WTC11 (cell line): ENCODE results near the gene GIGYF2. TPM values are rescaled to one million over a fixed set of nuclear protein-coding genes. Genes with fewer than 3 reads are reported as not detected.

Source experiments
- ATAC-seq: fragments of 200-7000 bp; cut with Tn5 transposase; 2 replicates; pipeline ENCODE4 v1.10.0; 2021; ENCODE audit warnings: mild to moderate bottlenecking, moderate library complexity
- CTCF ChIA-PET: fragments of 300-600 bp; sonication (Branson Sonifier 250); formaldehyde crosslinking; loops from one replicate; lab custom pipeline; 2021; ENCODE audit warnings: antibody characterized with exemption; lab: Charles Lee
- POLR2A ChIA-PET: fragments of 350-600 bp; sonication (Branson Sonifier 250); formaldehyde crosslinking; loops from one replicate; lab custom pipeline; 2021; ENCODE audit warnings: antibody characterized with exemption; lab: Charles Lee
- DNase-seq: peaks from one replicate; pipeline ENCODE4 v3.0.0; 2021; ENCODE audit warnings: low spot score
- H3K27ac Mint-ChIP-seq: 2 replicates; pipeline ENCODE4 v1.8.0; 2021; ENCODE audit warnings: mixed read lengths
- H3K27me3 Mint-ChIP-seq: 2 replicates; pipeline ENCODE4 v1.8.0; 2021; ENCODE audit warnings: low read depth, mild to moderate bottlenecking, moderate library complexity, mixed read lengths
- H3K36me3 Mint-ChIP-seq: 2 replicates; pipeline ENCODE4 v1.8.0; 2021; ENCODE audit warnings: mixed read lengths
- H3K4me1 Mint-ChIP-seq: 2 replicates; pipeline ENCODE4 v1.8.0; 2022; ENCODE audit warnings: mixed read lengths
- H3K4me3 Mint-ChIP-seq: 2 replicates; pipeline ENCODE4 v1.8.0; 2021; ENCODE audit warnings: mild to moderate bottlenecking, moderate library complexity, mixed read lengths
- H3K9me3 Mint-ChIP-seq: 2 replicates; pipeline ENCODE4 v1.8.0; 2021; ENCODE audit warnings: mixed read lengths
- CBFB ChIP-seq: sonication (generic); formaldehyde crosslinking; IDR thresholded peaks from 2 replicates; pipeline ENCODE4 v1.8.1; 2022; ENCODE audit warnings: mild to moderate bottlenecking, low read depth, missing genetic modification reagents
- CREM ChIP-seq: sonication (generic); formaldehyde crosslinking; IDR thresholded peaks from 2 replicates; pipeline ENCODE4 v1.8.1; 2022; ENCODE audit warnings: mild to moderate bottlenecking, missing genetic modification reagents, moderate library complexity
- ESRRA ChIP-seq: sonication (generic); formaldehyde crosslinking; IDR thresholded peaks from 2 replicates; pipeline ENCODE4 v1.8.1; 2022; ENCODE audit warnings: mild to moderate bottlenecking, missing genetic modification reagents, borderline replicate concordance
- GABPB1 ChIP-seq: sonication (generic); formaldehyde crosslinking; IDR thresholded peaks from 2 replicates; pipeline ENCODE4 v1.8.1; 2023; ENCODE audit warnings: mild to moderate bottlenecking, missing genetic modification reagents
- GRHL2 ChIP-seq: fragments of 250-450 bp; sonication (Bioruptor Pico); IDR thresholded peaks from 2 replicates; pipeline ENCODE4 v1.8.0; 2022; ENCODE audit warnings: mild to moderate bottlenecking, moderate library complexity; ENCODE audit not compliant: insufficient replicate concordance, severe bottlenecking
- JUN ChIP-seq: sonication (generic); formaldehyde crosslinking; IDR thresholded peaks from 2 replicates; pipeline ENCODE4 v1.8.0; 2023; ENCODE audit warnings: mild to moderate bottlenecking, missing genetic modification reagents
- KAT7 ChIP-seq: sonication (generic); formaldehyde crosslinking; IDR thresholded peaks from 2 replicates; pipeline ENCODE4 v1.8.1; 2023; ENCODE audit warnings: missing genetic modification reagents, mild to moderate bottlenecking, borderline replicate concordance
- MAX ChIP-seq: sonication (generic); formaldehyde crosslinking; IDR thresholded peaks from 2 replicates; pipeline ENCODE4 v1.8.0; 2022; ENCODE audit warnings: mild to moderate bottlenecking, missing genetic modification reagents
- MYBL2 ChIP-seq: sonication (generic); formaldehyde crosslinking; IDR thresholded peaks from 2 replicates; pipeline ENCODE4 v1.8.1; 2023; ENCODE audit warnings: mild to moderate bottlenecking, moderate library complexity, missing genetic modification reagents
- NR2C2 ChIP-seq: sonication (generic); formaldehyde crosslinking; IDR thresholded peaks from 2 replicates; pipeline ENCODE4 v1.8.0; 2022; ENCODE audit warnings: mild to moderate bottlenecking, missing genetic modification reagents
- SMAD4 ChIP-seq: sonication (generic); formaldehyde crosslinking; IDR thresholded peaks from 2 replicates; pipeline ENCODE4 v1.8.0; 2022; ENCODE audit warnings: mild to moderate bottlenecking, missing genetic modification reagents
- TEAD4 ChIP-seq: sonication (generic); formaldehyde crosslinking; IDR thresholded peaks from 2 replicates; pipeline ENCODE4 v1.8.0; 2022; ENCODE audit warnings: mild to moderate bottlenecking, missing genetic modification reagents
- ZNF263 ChIP-seq: sonication (generic); formaldehyde crosslinking; IDR thresholded peaks from 2 replicates; pipeline ENCODE4 v1.8.1; 2022; ENCODE audit warnings: low read depth, mild to moderate bottlenecking, moderate library complexity, missing genetic modification reagents
- ZNF423 ChIP-seq: fragments of 250-450 bp; sonication (Bioruptor Pico); IDR thresholded peaks from 2 replicates; pipeline ENCODE4 v2.1.2; 2022; ENCODE audit warnings: mild to moderate bottlenecking, moderate library complexity
- ZNF425 ChIP-seq: fragments of 250-450 bp; sonication (Bioruptor Pico); conservative IDR thresholded peaks from 2 replicates; pipeline ENCODE4 v1.9.0; 2021; ENCODE audit warnings: mild to moderate bottlenecking
- total RNA-seq: library from RNA; stranded (reverse); gene quantifications from 3 replicates; pipeline ENCODE4 v1.2.3, GENCODE V29; 2021
- TF ChIP-seq, protein P1 (sequence below): sonication (generic); formaldehyde crosslinking; conservative IDR thresholded peaks from 2 replicates; pipeline ENCODE4 v1.8.1; 2022; ENCODE audit warnings: mild to moderate bottlenecking, missing genetic modification reagents
- TF ChIP-seq, protein P2 (sequence below): sonication (generic); formaldehyde crosslinking; IDR thresholded peaks from 2 replicates; pipeline ENCODE4 v1.8.0; 2023; ENCODE audit warnings: missing genetic modification reagents, mild to moderate bottlenecking, borderline replicate concordance
- TF ChIP-seq, protein P3 (sequence below): fragments of 250-450 bp; sonication (Bioruptor Pico); IDR thresholded peaks from 2 replicates; pipeline ENCODE4 v1.9.0; 2021; ENCODE audit warnings: mild to moderate bottlenecking

Gene GIGYF2
- total RNA-seq, 1 experiment from 2014 or later, result 53.1 TPM

GRCh38 chr2:232877940-232878511 lies 180.9 kb downstream of the GIGYF2 start:
- H3K4me1 Mint-ChIP-seq, result no peaks in the 10 kb centered on the region
- no peaks in the 10 kb centered on the region for H3K36me3 Mint-ChIP-seq
- H3K9me3 Mint-ChIP-seq, result no peaks in the 10 kb centered on the region
- ChIA-PET CTCF (no interaction called here), POLR2A (interaction anchor here (0.5 kb wide), 1 partner anchor 95 kb away, joined by 3 read pairs; no protein-coding TSS in a partner anchor)
- peaks cover 28% of the 10 kb centered on the region for H3K27me3 Mint-ChIP-seq
- peak overlapping the region; percentile 43 for H3K4me3 Mint-ChIP-seq
- TF ChIP-seq CBFB, result no peak
- no peak for TF ChIP-seq ZNF263
- no peak for TF ChIP-seq ESRRA (CRISPR knock-in tag)
- TF ChIP-seq CREM (CRISPR knock-in tag), result no peak
- no peak for TF ChIP-seq GRHL2 (CRISPR knock-in tag)
- TF ChIP-seq SMAD4, result no peak
- no peak for TF ChIP-seq ZNF425 (CRISPR knock-in tag)
- TF ChIP-seq, protein P1, sequence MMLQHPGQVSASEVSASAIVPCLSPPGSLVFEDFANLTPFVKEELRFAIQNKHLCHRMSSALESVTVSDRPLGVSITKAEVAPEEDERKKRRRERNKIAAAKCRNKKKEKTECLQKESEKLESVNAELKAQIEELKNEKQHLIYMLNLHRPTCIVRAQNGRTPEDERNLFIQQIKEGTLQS, result no peak
- no peak for TF ChIP-seq JUN
- TF ChIP-seq KAT7 (CRISPR knock-in tag), result no peak
- TF ChIP-seq TEAD4, result no peak
- no peak for TF ChIP-seq MYBL2
- TF ChIP-seq MAX (CRISPR knock-in tag), result no peak
- no peak for TF ChIP-seq NR2C2
- TF ChIP-seq ZNF423, result no peak
- TF ChIP-seq, protein P2, sequence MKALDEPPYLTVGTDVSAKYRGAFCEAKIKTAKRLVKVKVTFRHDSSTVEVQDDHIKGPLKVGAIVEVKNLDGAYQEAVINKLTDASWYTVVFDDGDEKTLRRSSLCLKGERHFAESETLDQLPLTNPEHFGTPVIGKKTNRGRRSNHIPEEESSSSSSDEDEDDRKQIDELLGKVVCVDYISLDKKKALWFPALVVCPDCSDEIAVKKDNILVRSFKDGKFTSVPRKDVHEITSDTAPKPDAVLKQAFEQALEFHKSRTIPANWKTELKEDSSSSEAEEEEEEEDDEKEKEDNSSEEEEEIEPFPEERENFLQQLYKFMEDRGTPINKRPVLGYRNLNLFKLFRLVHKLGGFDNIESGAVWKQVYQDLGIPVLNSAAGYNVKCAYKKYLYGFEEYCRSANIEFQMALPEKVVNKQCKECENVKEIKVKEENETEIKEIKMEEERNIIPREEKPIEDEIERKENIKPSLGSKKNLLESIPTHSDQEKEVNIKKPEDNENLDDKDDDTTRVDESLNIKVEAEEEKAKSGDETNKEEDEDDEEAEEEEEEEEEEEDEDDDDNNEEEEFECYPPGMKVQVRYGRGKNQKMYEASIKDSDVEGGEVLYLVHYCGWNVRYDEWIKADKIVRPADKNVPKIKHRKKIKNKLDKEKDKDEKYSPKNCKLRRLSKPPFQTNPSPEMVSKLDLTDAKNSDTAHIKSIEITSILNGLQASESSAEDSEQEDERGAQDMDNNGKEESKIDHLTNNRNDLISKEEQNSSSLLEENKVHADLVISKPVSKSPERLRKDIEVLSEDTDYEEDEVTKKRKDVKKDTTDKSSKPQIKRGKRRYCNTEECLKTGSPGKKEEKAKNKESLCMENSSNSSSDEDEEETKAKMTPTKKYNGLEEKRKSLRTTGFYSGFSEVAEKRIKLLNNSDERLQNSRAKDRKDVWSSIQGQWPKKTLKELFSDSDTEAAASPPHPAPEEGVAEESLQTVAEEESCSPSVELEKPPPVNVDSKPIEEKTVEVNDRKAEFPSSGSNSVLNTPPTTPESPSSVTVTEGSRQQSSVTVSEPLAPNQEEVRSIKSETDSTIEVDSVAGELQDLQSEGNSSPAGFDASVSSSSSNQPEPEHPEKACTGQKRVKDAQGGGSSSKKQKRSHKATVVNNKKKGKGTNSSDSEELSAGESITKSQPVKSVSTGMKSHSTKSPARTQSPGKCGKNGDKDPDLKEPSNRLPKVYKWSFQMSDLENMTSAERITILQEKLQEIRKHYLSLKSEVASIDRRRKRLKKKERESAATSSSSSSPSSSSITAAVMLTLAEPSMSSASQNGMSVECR, result no peak
- DNase-seq (no peak), ATAC-seq (no peak)
- H3K27ac Mint-ChIP-seq, result no peak overlapping the region

- DNase-seq, result no peak
Observed at GRCh38 chr2:232878855-232879617, 181.9 kb downstream of the GIGYF2 start.

More at GRCh38 chr2:232878855-232879617, 181.9 kb downstream of the GIGYF2 start:
- Mint-ChIP-seq H3K4me3 (no peak overlapping the region), H3K36me3 (no peaks in the 10 kb centered on the region), H3K4me1 (no peaks in the 10 kb centered on the region), H3K27me3 (peaks cover 28% of the 10 kb centered on the region), H3K9me3 (no peaks in the 10 kb centered on the region), H3K27ac (no peak overlapping the region)
- ChIA-PET CTCF (interaction anchor here (1.5 kb wide), 1 partner anchor 180 kb away, joined by 5 read pairs; the partner anchor contains the start of gene INPP5D), POLR2A (no interaction called here)
- no peak for ATAC-seq
- TF ChIP-seq GABPB1 (CRISPR knock-in tag), result peak; percentile 18; the same call in 1 of the 2 replicates
- TF ChIP-seq, protein P3, sequence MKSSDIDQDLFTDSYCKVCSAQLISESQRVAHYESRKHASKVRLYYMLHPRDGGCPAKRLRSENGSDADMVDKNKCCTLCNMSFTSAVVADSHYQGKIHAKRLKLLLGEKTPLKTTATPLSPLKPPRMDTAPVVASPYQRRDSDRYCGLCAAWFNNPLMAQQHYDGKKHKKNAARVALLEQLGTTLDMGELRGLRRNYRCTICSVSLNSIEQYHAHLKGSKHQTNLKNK, result no peak
